ENCODE results near the gene TP53I13. TPM values are rescaled to one million over a fixed set of nuclear protein-coding genes. Genes with fewer than 3 reads are reported as not detected.
A peak's percentile ranks its signal among the peaks of the same experiment; 100 is the strongest.

TP53I13 gene
- total RNA-seq, 1 experiment from 2014 or later = 123 TPM

- Histone ChIP-seq H3K36me3 (ENCODE audit: control insufficient read depth, insufficient read depth, low read length) (no peaks in the 10 kb centered on the region), H3K9me3 (ENCODE audit: control insufficient read depth, insufficient read depth, low read depth, low read length) (no peaks in the 10 kb centered on the region), H3K4me1 (ENCODE audit: control insufficient read depth, insufficient read depth, low read length) (peaks cover 7% of the 10 kb centered on the region), H3K4me3 (ENCODE audit: low read depth in 2 of 2, low read length in 2 of 2) (no peak overlapping the region), H3K27me3 (ENCODE audit: control insufficient read depth, insufficient read depth, low read length) (no peaks in the 10 kb centered on the region), H3K27ac (ENCODE audit: low read length) (no peak overlapping the region)
- ChIA-PET POLR2A (no interaction called here), CTCF (interaction anchor here (1.8 kb wide), 1 partner anchor 44 kb away, joined by 9 read pairs; no protein-coding TSS in a partner anchor)
- TSS peak; percentile 87 for BruUV-seq (replicated peaks)
- intact Hi-C loops (cut with micrococcal nuclease; ENCODE audit: unreplicated experiment) (no loop called here), in situ Hi-C loops (cut with HindIII; ENCODE audit: low pct_unique_long_range_greater_than_20kb, low sequenced_read_pairs) (no loop called here)
- DNase-seq (ENCODE audit: low read depth, low spot score) = no peak
- no peak for TF ChIP-seq TCF7L2 (IDR thresholded peaks at IDR 0.05; ENCODE audit: low read depth, low read length)
- no peak for TF ChIP-seq CTCF (IDR thresholded peaks at IDR 0.05)
- ATAC-seq = no peak
Measured at GRCh38 chr17:29573558-29573869, 5.0 kb downstream of the TP53I13 start.

- TF ChIP-seq TCF7L2 (IDR thresholded peaks at IDR 0.05; ENCODE audit: low read depth, low read length) (no peak), POLR2AphosphoS5 (IDR thresholded peaks at IDR 0.05; ENCODE audit: low read depth, low read length) (no peak; the same call in 1 of the 2 replicates), SIN3A (IDR thresholded peaks at IDR 0.05; ENCODE audit: borderline replicate concordance, insufficient read depth, low read depth, low read length) (no peak), REST (IDR thresholded peaks at IDR 0.05; ENCODE audit: insufficient read depth in 1 of 2, low read depth in 2 of 2, low read length in 1 of 2) (no peak), CTCF (IDR thresholded peaks at IDR 0.05) (no peak)
- Histone ChIP-seq H3K9me3 (ENCODE audit: control insufficient read depth, insufficient read depth, low read depth, low read length) (no peaks in the 10 kb centered on the region), H3K27ac (ENCODE audit: low read length) (no peak overlapping the region), H3K4me3 (ENCODE audit: low read depth in 2 of 2, low read length in 2 of 2) (no peak overlapping the region), H3K27me3 (ENCODE audit: control insufficient read depth, insufficient read depth, low read length) (no peaks in the 10 kb centered on the region), H3K36me3 (ENCODE audit: control insufficient read depth, insufficient read depth, low read length) (no peaks in the 10 kb centered on the region), H3K4me1 (ENCODE audit: control insufficient read depth, insufficient read depth, low read length) (peaks cover 4% of the 10 kb centered on the region)
- ChIA-PET POLR2A (no interaction called here), CTCF (interaction anchor here (1.8 kb wide), 1 partner anchor 44 kb away, joined by 9 read pairs; no protein-coding TSS in a partner anchor)
- in situ Hi-C loops (cut with HindIII; ENCODE audit: low pct_unique_long_range_greater_than_20kb, low sequenced_read_pairs) (no loop called here), intact Hi-C loops (cut with micrococcal nuclease; ENCODE audit: unreplicated experiment) (no loop called here)
- no TSS peak for BruUV-seq (replicated peaks)
- no peak for DNase-seq (ENCODE audit: low read depth, low spot score)
- ATAC-seq = peak; percentile 8
Measured at GRCh38 chr17:29573871-29574731, 5.6 kb downstream of the TP53I13 start.

Measured in Panc1 (cell line).